ENCODE results near the gene MAP1LC3B2. TPM values are rescaled to one million over a fixed set of nuclear protein-coding genes. Genes with fewer than 3 reads are reported as not detected.
"Not testable (repeated sequence)": the region's sequence is repeated elsewhere in the genome, so short reads cannot be mapped to it uniquely, and the experiment has no call there.

The MAP1LC3B2 gene
- total and polyA plus RNA-seq, 2 donors from 2014 or later = 2.1 to 4.5 TPM

GRCh38 chr12:116563262-116563661 lies 4.1 kb downstream of the MAP1LC3B2 start:
- no peak overlapping the region for H3K4me3 ChIP-seq (ENCODE audit: low read length in 3 of 3)
- no peaks in the 10 kb centered on the region for H3K9me3 ChIP-seq (ENCODE audit: control insufficient read depth in 2 of 3, insufficient read depth in 1 of 3, low read length in 3 of 3)
- no peaks in the 10 kb centered on the region for H3K4me1 ChIP-seq (ENCODE audit: control insufficient read depth in 2 of 3, insufficient read depth in 2 of 3, low read depth in 1 of 3, low read length in 3 of 3)
- DNase-seq (no peak), FAIRE-seq (no peak)
- no peak overlapping the region for H3K9ac ChIP-seq (ENCODE audit: low read length in 3 of 3)
- no peak for TF ChIP-seq CTCF (IDR thresholded peaks at IDR 0.05; ENCODE audit: borderline replicate concordance, extremely low read depth, insufficient read depth)
- H3K36me3 ChIP-seq (ENCODE audit: control insufficient read depth in 2 of 3, insufficient read depth in 3 of 3, low read length in 3 of 3) = no peaks in the 10 kb centered on the region
- no peaks in the 10 kb centered on the region for H3K27me3 ChIP-seq (ENCODE audit: control insufficient read depth, insufficient read depth, low read length)
- no peak overlapping the region for H3K27ac ChIP-seq (ENCODE audit: low read depth in 2 of 2, low read length in 2 of 2)
- intact Hi-C loops (cut with DNase I) = no loop called here

GRCh38 chr12:116564080-116564479 lies 4.9 kb downstream of the MAP1LC3B2 start:
- FAIRE-seq (no peak), DNase-seq (no peak)
- Histone ChIP-seq H3K4me1 (ENCODE audit: control insufficient read depth in 2 of 3, insufficient read depth in 2 of 3, low read depth in 1 of 3, low read length in 3 of 3) (no peaks in the 10 kb centered on the region), H3K27ac (ENCODE audit: low read depth in 2 of 2, low read length in 2 of 2) (no peak overlapping the region), H3K4me3 (ENCODE audit: low read length in 3 of 3) (no peak overlapping the region), H3K36me3 (ENCODE audit: control insufficient read depth in 2 of 3, insufficient read depth in 3 of 3, low read length in 3 of 3) (no peaks in the 10 kb centered on the region), H3K9ac (ENCODE audit: low read length in 3 of 3) (no peak overlapping the region), H3K9me3 (ENCODE audit: control insufficient read depth in 2 of 3, insufficient read depth in 1 of 3, low read length in 3 of 3) (no peaks in the 10 kb centered on the region), H3K27me3 (ENCODE audit: control insufficient read depth, insufficient read depth, low read length) (no peaks in the 10 kb centered on the region)
- intact Hi-C loops (cut with DNase I) = no loop called here
- TF ChIP-seq CTCF (IDR thresholded peaks at IDR 0.05; ENCODE audit: borderline replicate concordance, extremely low read depth, insufficient read depth) = no peak

GRCh38 chr12:116565221-116565620 lies 6.0 kb downstream of the MAP1LC3B2 start:
- H3K4me3 ChIP-seq (ENCODE audit: low read length in 3 of 3); FAIRE-seq; DNase-seq; H3K9ac ChIP-seq (ENCODE audit: low read length in 3 of 3); H3K9me3 ChIP-seq (ENCODE audit: control insufficient read depth in 2 of 3, insufficient read depth in 1 of 3, low read length in 3 of 3); H3K4me1 ChIP-seq (ENCODE audit: control insufficient read depth in 2 of 3, insufficient read depth in 2 of 3, low read depth in 1 of 3, low read length in 3 of 3); H3K27me3 ChIP-seq (ENCODE audit: control insufficient read depth, insufficient read depth, low read length); H3K27ac ChIP-seq (ENCODE audit: low read depth in 2 of 2, low read length in 2 of 2); intact Hi-C loops (cut with DNase I); H3K36me3 ChIP-seq (ENCODE audit: control insufficient read depth in 2 of 3, insufficient read depth in 3 of 3, low read length in 3 of 3): not testable (repeated sequence)

GRCh38 chr12:116565963-116566362 lies 6.8 kb downstream of the MAP1LC3B2 start:
- no peak for TF ChIP-seq CTCF (IDR thresholded peaks at IDR 0.05; ENCODE audit: borderline replicate concordance, extremely low read depth, insufficient read depth)
- H3K36me3 ChIP-seq (ENCODE audit: control insufficient read depth in 2 of 3, insufficient read depth in 3 of 3, low read length in 3 of 3) = no peaks in the 10 kb centered on the region
- DNase-seq (no peak), FAIRE-seq (no peak)
- H3K27ac ChIP-seq (ENCODE audit: low read depth in 2 of 2, low read length in 2 of 2) = no peak overlapping the region
- intact Hi-C loops (cut with DNase I) = no loop called here
- no peak overlapping the region for H3K9ac ChIP-seq (ENCODE audit: low read length in 3 of 3)
- no peaks in the 10 kb centered on the region for H3K27me3 ChIP-seq (ENCODE audit: control insufficient read depth, insufficient read depth, low read length)
- H3K9me3 ChIP-seq (ENCODE audit: control insufficient read depth in 2 of 3, insufficient read depth in 1 of 3, low read length in 3 of 3) = no peaks in the 10 kb centered on the region
- no peak overlapping the region for H3K4me3 ChIP-seq (ENCODE audit: low read length in 3 of 3)
- H3K4me1 ChIP-seq (ENCODE audit: control insufficient read depth in 2 of 3, insufficient read depth in 2 of 3, low read depth in 1 of 3, low read length in 3 of 3) = no peaks in the 10 kb centered on the region

All from kidney (tissue), 14 donors.